Stimulated activated CD8-positive, alpha-beta memory T cell treated with anti-CD3 and anti-CD28 coated beads, Interleukin-4, amount 100 ng/mL, for 1 hour (primary cell): ENCODE results near the gene ATP6V1C2.
"Not testable (repeated sequence)": the region's sequence is repeated elsewhere in the genome, so short reads cannot be mapped to it uniquely, and the experiment has no call there.

ENCODE experiments used
- DNase-seq, 2 donors: peaks; one replicate each; pipeline ENCODE4 v3.0.0-alpha.2; 2020; ENCODE audit warnings: low read depth in 2 of 2, low spot score in 1 of 2

ATP6V1C2 gene

GRCh38 chr2:10812362-10813162 is 91.1 kb downstream of the ATP6V1C2 start, which contains the start of gene PDIA6:
TSS of gene PDIA6 (minus strand) at chr2:10812785. CDS start at chr2:10812696, 89 bp downstream.
- DNase-seq: peak; percentile 72 to 88

- not testable (repeated sequence) for DNase-seq
Measured at GRCh38 chr2:10813163-10814138, 92.0 kb downstream of the ATP6V1C2 start.

- DNase-seq: no peak
Measured at GRCh38 chr2:10814142-10814541, 92.7 kb downstream of the ATP6V1C2 start.

- DNase-seq: no peak
Measured at GRCh38 chr2:10814571-10815331, 93.3 kb downstream of the ATP6V1C2 start.

- DNase-seq: no peak
Measured at GRCh38 chr2:10817413-10817812, 96.0 kb downstream of the ATP6V1C2 start.

- not testable (repeated sequence) for DNase-seq
Measured at GRCh38 chr2:10818305-10818704, 96.9 kb downstream of the ATP6V1C2 start.

- DNase-seq: no peak
Measured at GRCh38 chr2:10818984-10819383, 97.6 kb downstream of the ATP6V1C2 start.

- DNase-seq: no peak
Measured at GRCh38 chr2:10819714-10820314, 98.4 kb downstream of the ATP6V1C2 start.

- no peak for DNase-seq
Measured at GRCh38 chr2:10820562-10820961, 99.1 kb downstream of the ATP6V1C2 start.

- DNase-seq: no peak
Measured at GRCh38 chr2:10820978-10821695, 99.7 kb downstream of the ATP6V1C2 start.

GRCh38 chr2:10824191-10824590 is 102.8 kb downstream of the ATP6V1C2 start:
- DNase-seq: no peak

GRCh38 chr2:10826026-10826425 is 104.6 kb downstream of the ATP6V1C2 start:
- no peak for DNase-seq

GRCh38 chr2:10826625-10827024 is 105.2 kb downstream of the ATP6V1C2 start:
- DNase-seq: no peak

GRCh38 chr2:10828346-10828745 is 106.9 kb downstream of the ATP6V1C2 start:
- no peak for DNase-seq

GRCh38 chr2:10829299-10829698 is 107.9 kb downstream of the ATP6V1C2 start:
- no peak for DNase-seq

GRCh38 chr2:10830203-10830602 is 108.8 kb downstream of the ATP6V1C2 start:
- no peak for DNase-seq

GRCh38 chr2:10830641-10831399 is 109.4 kb downstream of the ATP6V1C2 start:
- DNase-seq: no peak

GRCh38 chr2:10831400-10831985 is 110.1 kb downstream of the ATP6V1C2 start:
- DNase-seq: no peak
